K562 (cell line): ENCODE measurements around the gene PSMD13. TPM values are rescaled to one million over a fixed set of nuclear protein-coding genes. Genes with fewer than 3 reads are reported as not detected.
A peak's percentile ranks its signal among the peaks of the same experiment; 100 is the strongest.

Experiments
- BDP1 ChIP-seq: IDR thresholded peaks from 3 replicates; pipeline ENCODE4 v1.6.1; 2011; ENCODE audit not compliant: insufficient read length, insufficient read depth
- COPS2 ChIP-seq: fragments of 450-650 bp; conservative IDR thresholded peaks from 2 replicates; pipeline ENCODE4 v1.6.1; 2016; ENCODE audit warnings: mild to moderate bottlenecking, moderate library complexity
- FOXJ3 ChIP-seq: sonication (generic); formaldehyde crosslinking; IDR thresholded peaks from 2 replicates; pipeline ENCODE4 v1.4.0; 2020; ENCODE audit warnings: mild to moderate bottlenecking, missing genetic modification reagents
- GATA2 ChIP-seq: sonication (generic); formaldehyde crosslinking; IDR thresholded peaks from 2 replicates; pipeline ENCODE4 v1.4.0; 2020; ENCODE audit warnings: mild to moderate bottlenecking, missing genetic modification reagents
- PCBP1 ChIP-seq: fragments of 200-400 bp; formaldehyde crosslinking; IDR thresholded peaks from 2 replicates; pipeline ENCODE4 v1.6.1; 2018; ENCODE audit warnings: mild to moderate bottlenecking, low read depth, low read length; ENCODE audit not compliant: poor library complexity, severe bottlenecking
- POLR2AphosphoS5 ChIP-seq: IDR thresholded peaks from 2 replicates; pipeline ENCODE4 v1.6.1; 2011; ENCODE audit warnings: mild to moderate bottlenecking, low read depth, low read length, moderate library complexity; ENCODE audit not compliant: control insufficient read depth, insufficient read depth
- RAD21 ChIP-seq, 2 experiments: fragments of 250-450 bp in 1 of 2; fragments of 450-650 bp in 1 of 2; sonication (Bioruptor Pico) in 1 of 2; formaldehyde crosslinking in 1 of 2; IDR thresholded peaks in 1 of 2; conservative IDR thresholded peaks in 1 of 2; 2 replicates each; pipeline versions ENCODE4 v1.4.0 to v1.8.0; 2020 to 2022; ENCODE audit warnings: mild to moderate bottlenecking in 2 of 2, moderate library complexity in 1 of 2
- RFX1 ChIP-seq: fragments of 450-650 bp; IDR thresholded peaks from 2 replicates; pipeline ENCODE4 v1.6.1; 2016; ENCODE audit warnings: mild to moderate bottlenecking, moderate library complexity
- SMARCA4 ChIP-seq: fragments of 450-650 bp; IDR thresholded peaks from 2 replicates; pipeline ENCODE4 v1.6.1; 2016
- TEAD2 ChIP-seq: fragments of 450-650 bp; IDR thresholded peaks from 2 replicates; pipeline ENCODE4 v1.6.1; 2016; ENCODE audit warnings: missing genetic modification characterization, control low read depth, missing compliant biosample characterization
- YY1 ChIP-seq, 3 experiments: IDR thresholded peaks; 2 replicates each; pipeline ENCODE4 v1.6.1; 2011; ENCODE audit warnings: low read length in 2 of 3, mild to moderate bottlenecking in 2 of 3, moderate library complexity in 2 of 3, borderline replicate concordance in 1 of 3, control low read depth in 1 of 3, low read depth in 1 of 3; ENCODE audit not compliant: insufficient read depth in 3 of 3, insufficient replicate concordance in 2 of 3, control insufficient read depth in 1 of 3, insufficient read length in 1 of 3; ENCODE audit errors: extremely low read depth in 1 of 3
- ZBTB33 ChIP-seq: sonication (generic); formaldehyde crosslinking; IDR thresholded peaks from 2 replicates; pipeline ENCODE4 v1.8.1; 2023; ENCODE audit warnings: mild to moderate bottlenecking, missing genetic modification reagents
- ZNF140 ChIP-seq: fragments of 250-450 bp; sonication (Bioruptor Pico); IDR thresholded peaks from 2 replicates; pipeline ENCODE4 v1.8.0; 2021; ENCODE audit warnings: moderate library complexity, mild to moderate bottlenecking, inconsistent platforms
- ZNF398 ChIP-seq: fragments of 250-450 bp; sonication (Bioruptor Pico); IDR thresholded peaks from 2 replicates; pipeline ENCODE4 v1.8.0; 2021; ENCODE audit warnings: moderate library complexity, mild to moderate bottlenecking, inconsistent platforms
- ZNF41 ChIP-seq: fragments of 250-450 bp; sonication (Bioruptor Pico); conservative IDR thresholded peaks from 2 replicates; pipeline ENCODE4 v1.4.0; 2020; ENCODE audit warnings: mild to moderate bottlenecking
- ZNF699 ChIP-seq: fragments of 250-450 bp; sonication (Bioruptor Pico); IDR thresholded peaks from 2 replicates; pipeline ENCODE4 v1.8.0; 2021; ENCODE audit warnings: mild to moderate bottlenecking, moderate library complexity; ENCODE audit not compliant: insufficient replicate concordance
- polyA plus RNA-seq, 8 experiments: library from polyadenylated mRNA; depleted of rRNA in 4 of 8; stranded (reverse) in 5 of 8; unstranded in 3 of 8; fragments of >200 nt; fragmentation: Nextera tagmentation in 2 of 8; fragmentation: Illumina TruSeq in 1 of 8; extraction: Ambion mirVana in 2 of 8; extraction: Trizol in 1 of 8; gene quantifications; 2 replicates each; pipeline versions ENCODE4 v1.2.1 to v1.2.3, GENCODE V29; 2011 to 2014; ENCODE audit warnings: inconsistent platforms in 1 of 8, missing spikeins in 1 of 8
- total RNA-seq, 7 experiments: library from RNA; depleted of rRNA in 6 of 7; stranded (reverse); fragments of >200 nt in 6 of 7; fragmentation: Illumina TruSeq in 2 of 7; extraction: Trizol in 2 of 7; gene quantifications; 2 replicates each; pipeline versions ENCODE4 v1.2.1 to v1.2.3, GENCODE V29; 2011 to 2021; ENCODE audit warnings: low replicate concordance in 1 of 7
- TF ChIP-seq, protein P1 (sequence below): sonication (generic); formaldehyde crosslinking; IDR thresholded peaks from 2 replicates; pipeline ENCODE4 v1.8.0; 2022; ENCODE audit warnings: missing genetic modification reagents, mild to moderate bottlenecking, borderline replicate concordance

PSMD13 gene
- total and polyA plus RNA-seq, 9 of the 15 experiments (the other 6 are each of a cell fraction or from before 2014, with no cell fraction given) = 185 to 383 (median 267) TPM

GRCh38 chr11:236774-237767 is at the start of gene PSMD13 (continued):
- TF ChIP-seq ZNF699 (CRISPR knock-in tag) (no peak), RFX1 (peak; percentile 93), SMARCA4 (no peak), ZNF41 (CRISPR knock-in tag) (no peak), ZNF398 (CRISPR knock-in tag) (no peak), FOXJ3 (CRISPR knock-in tag) (no peak), BDP1 (no peak), GATA2 (CRISPR knock-in tag) (no peak), PCBP1 (no peak), RAD21 (CRISPR knock-in tag; conservative IDR thresholded peaks at IDR 0.05 in 1 of 2, IDR thresholded peaks at IDR 0.05 in 1 of 2) (no peak), YY1 (IDR thresholded peaks at IDR 0.05; ENCODE audit: borderline replicate concordance in 1 of 3, control insufficient read depth in 1 of 3, extremely low read depth in 1 of 3, insufficient read depth in 3 of 3, insufficient read length in 1 of 3, insufficient replicate concordance in 2 of 3, low read depth in 1 of 3, low read length in 2 of 3) (peak in 2 of 3 experiments; percentile 70 to 73), POLR2AphosphoS5 (peak; percentile 26), ZNF140 (no peak), COPS2 (no peak), TEAD2 (no peak), ZBTB33 (CRISPR knock-in tag) (no peak; the same call in none of the 2 replicates)
- TF ChIP-seq, protein P1, sequence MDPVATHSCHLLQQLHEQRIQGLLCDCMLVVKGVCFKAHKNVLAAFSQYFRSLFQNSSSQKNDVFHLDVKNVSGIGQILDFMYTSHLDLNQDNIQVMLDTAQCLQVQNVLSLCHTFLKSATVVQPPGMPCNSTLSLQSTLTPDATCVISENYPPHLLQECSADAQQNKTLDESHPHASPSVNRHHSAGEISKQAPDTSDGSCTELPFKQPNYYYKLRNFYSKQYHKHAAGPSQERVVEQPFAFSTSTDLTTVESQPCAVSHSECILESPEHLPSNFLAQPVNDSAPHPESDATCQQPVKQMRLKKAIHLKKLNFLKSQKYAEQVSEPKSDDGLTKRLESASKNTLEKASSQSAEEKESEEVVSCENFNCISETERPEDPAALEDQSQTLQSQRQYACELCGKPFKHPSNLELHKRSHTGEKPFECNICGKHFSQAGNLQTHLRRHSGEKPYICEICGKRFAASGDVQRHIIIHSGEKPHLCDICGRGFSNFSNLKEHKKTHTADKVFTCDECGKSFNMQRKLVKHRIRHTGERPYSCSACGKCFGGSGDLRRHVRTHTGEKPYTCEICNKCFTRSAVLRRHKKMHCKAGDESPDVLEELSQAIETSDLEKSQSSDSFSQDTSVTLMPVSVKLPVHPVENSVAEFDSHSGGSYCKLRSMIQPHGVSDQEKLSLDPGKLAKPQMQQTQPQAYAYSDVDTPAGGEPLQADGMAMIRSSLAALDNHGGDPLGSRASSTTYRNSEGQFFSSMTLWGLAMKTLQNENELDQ (CRISPR knock-in tag) = no peak
